Prostate gland (tissue), 2 donors: ENCODE results near the gene VGLL3.

Experiments
- POLR2A ChIP-seq: fragments of 450-650 bp; IDR thresholded peaks from one replicate; pipeline ENCODE4 v1.6.1; 2016; ENCODE audit warnings: antibody characterized with exemption, mild to moderate bottlenecking
- POLR2AphosphoS5 ChIP-seq: sonication (generic); formaldehyde crosslinking; IDR thresholded peaks from one replicate; pipeline ENCODE4 v1.6.1; 2017; ENCODE audit warnings: antibody characterized with exemption
- TF ChIP-seq, protein P1 (sequence below), 4 experiments: fragments of 200-600 bp in 2 of 4; fragments of 450-650 bp in 2 of 4; sonication (generic) in 2 of 4; IDR thresholded peaks; 1 replicate in 3 of 4; 2 replicates in 1 of 4; pipeline ENCODE4 v1.5.1; 2016 to 2019; ENCODE audit warnings: antibody characterized with exemption in 4 of 4, mild to moderate bottlenecking in 2 of 4, moderate library complexity in 2 of 4

DNA sequence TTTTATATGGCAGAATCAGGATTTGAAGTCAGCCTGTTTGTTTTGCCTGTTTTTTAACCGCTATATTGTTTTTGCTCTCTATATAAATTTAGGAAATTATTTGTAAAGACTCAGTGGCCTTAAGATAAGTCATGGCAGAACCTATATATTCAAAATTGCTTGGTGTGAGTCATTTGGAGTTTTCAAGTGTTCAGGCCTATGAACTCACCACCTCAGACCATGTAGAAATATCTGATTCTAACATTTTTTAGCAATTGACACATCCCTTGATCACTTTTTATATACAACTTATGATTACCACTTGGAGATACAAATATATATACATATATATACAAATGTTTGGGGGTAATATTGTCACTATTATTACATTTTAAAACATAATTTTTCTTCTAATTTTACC lies 95.7 kb downstream of the VGLL3 start:
- TF ChIP-seq, protein P1, sequence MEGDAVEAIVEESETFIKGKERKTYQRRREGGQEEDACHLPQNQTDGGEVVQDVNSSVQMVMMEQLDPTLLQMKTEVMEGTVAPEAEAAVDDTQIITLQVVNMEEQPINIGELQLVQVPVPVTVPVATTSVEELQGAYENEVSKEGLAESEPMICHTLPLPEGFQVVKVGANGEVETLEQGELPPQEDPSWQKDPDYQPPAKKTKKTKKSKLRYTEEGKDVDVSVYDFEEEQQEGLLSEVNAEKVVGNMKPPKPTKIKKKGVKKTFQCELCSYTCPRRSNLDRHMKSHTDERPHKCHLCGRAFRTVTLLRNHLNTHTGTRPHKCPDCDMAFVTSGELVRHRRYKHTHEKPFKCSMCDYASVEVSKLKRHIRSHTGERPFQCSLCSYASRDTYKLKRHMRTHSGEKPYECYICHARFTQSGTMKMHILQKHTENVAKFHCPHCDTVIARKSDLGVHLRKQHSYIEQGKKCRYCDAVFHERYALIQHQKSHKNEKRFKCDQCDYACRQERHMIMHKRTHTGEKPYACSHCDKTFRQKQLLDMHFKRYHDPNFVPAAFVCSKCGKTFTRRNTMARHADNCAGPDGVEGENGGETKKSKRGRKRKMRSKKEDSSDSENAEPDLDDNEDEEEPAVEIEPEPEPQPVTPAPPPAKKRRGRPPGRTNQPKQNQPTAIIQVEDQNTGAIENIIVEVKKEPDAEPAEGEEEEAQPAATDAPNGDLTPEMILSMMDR (IDR thresholded peaks at IDR 0.05), result no peak
- TF ChIP-seq POLR2A (no peak), POLR2AphosphoS5 (no peak)
